BJ (cell line): ENCODE results near the gene BCAS3. TPM values are rescaled to one million over a fixed set of nuclear protein-coding genes. Genes with fewer than 3 reads are reported as not detected.

ENCODE experiments used
- CTCF ChIA-PET: fragments of 350-600 bp; formaldehyde crosslinking; extraction: SDS; loops from one replicate; lab custom pipeline; 2021; ENCODE audit warnings: antibody characterized with exemption, inconsistent platforms; lab: Yijun Ruan, JAX
- POLR2A ChIA-PET: fragments of 300-600 bp; sonication (Branson Sonifier 250); formaldehyde crosslinking; extraction: SDS; loops from one replicate; lab custom pipeline; 2021; ENCODE audit warnings: antibody characterized with exemption; lab: Charles Lee
- DNase-seq: peaks from one replicate; pipeline ENCODE4 v3.0.0-alpha.2; 2011; ENCODE audit warnings: low read depth
- H3K27me3 ChIP-seq: 2 replicates; pipeline ENCODE4 v1.6.0; 2011; ENCODE audit warnings: low read length; ENCODE audit not compliant: control insufficient read depth, insufficient read depth
- H3K36me3 ChIP-seq: 2 replicates; pipeline ENCODE4 v1.5.1; 2011; ENCODE audit warnings: low read length; ENCODE audit not compliant: control insufficient read depth, insufficient read depth
- H3K4me3 ChIP-seq: 2 replicates; pipeline ENCODE4 v1.5.1; 2011; ENCODE audit warnings: low read depth, mild to moderate bottlenecking, control low read depth, low read length
- CTCF ChIP-seq: IDR thresholded peaks from 2 replicates; pipeline ENCODE4 v1.5.1; 2011; ENCODE audit warnings: low read depth, mild to moderate bottlenecking, control low read depth, inconsistent platforms, low read length, moderate library complexity; ENCODE audit not compliant: insufficient read depth
- polyA plus RNA-seq: library from polyadenylated mRNA; depleted of rRNA; stranded (reverse); fragments of >200 nt; gene quantifications from 2 replicates; pipeline ENCODE4 v1.2.3, GENCODE V29; 2011

BCAS3 gene
- polyA plus RNA-seq, 1 experiment, result 19.5 TPM

- POLR2A ChIA-PET, result no interaction called here
- H3K27me3 ChIP-seq, result no peaks in the 10 kb centered on the region
- DNase-seq, result peak; percentile 95
- H3K4me3 ChIP-seq, result no peak overlapping the region
- no peaks in the 10 kb centered on the region for H3K36me3 ChIP-seq
- TF ChIP-seq CTCF, result no peak
- CTCF ChIA-PET, result interaction anchor here (0.7 to 1.5 kb wide), 7 partner anchors 23 to 251 kb away, joined by 3 to 5 read pairs (median 3); no protein-coding TSS in a partner anchor
These were observed 574.6 kb downstream of the BCAS3 start for GRCh38 chr17:61251939-61252865.

GRCh38 chr17:61253362-61253761 lies 575.7 kb downstream of the BCAS3 start:
- no peak overlapping the region for H3K4me3 ChIP-seq
- H3K27me3 ChIP-seq, result no peaks in the 10 kb centered on the region
- H3K36me3 ChIP-seq, result no peaks in the 10 kb centered on the region
- CTCF ChIA-PET, result interaction anchor here (0.8 kb wide), 1 partner anchor 22 kb away, joined by 3 read pairs; no protein-coding TSS in a partner anchor
- DNase-seq, result no peak
- no peak for TF ChIP-seq CTCF
- POLR2A ChIA-PET, result no interaction called here

DNA sequence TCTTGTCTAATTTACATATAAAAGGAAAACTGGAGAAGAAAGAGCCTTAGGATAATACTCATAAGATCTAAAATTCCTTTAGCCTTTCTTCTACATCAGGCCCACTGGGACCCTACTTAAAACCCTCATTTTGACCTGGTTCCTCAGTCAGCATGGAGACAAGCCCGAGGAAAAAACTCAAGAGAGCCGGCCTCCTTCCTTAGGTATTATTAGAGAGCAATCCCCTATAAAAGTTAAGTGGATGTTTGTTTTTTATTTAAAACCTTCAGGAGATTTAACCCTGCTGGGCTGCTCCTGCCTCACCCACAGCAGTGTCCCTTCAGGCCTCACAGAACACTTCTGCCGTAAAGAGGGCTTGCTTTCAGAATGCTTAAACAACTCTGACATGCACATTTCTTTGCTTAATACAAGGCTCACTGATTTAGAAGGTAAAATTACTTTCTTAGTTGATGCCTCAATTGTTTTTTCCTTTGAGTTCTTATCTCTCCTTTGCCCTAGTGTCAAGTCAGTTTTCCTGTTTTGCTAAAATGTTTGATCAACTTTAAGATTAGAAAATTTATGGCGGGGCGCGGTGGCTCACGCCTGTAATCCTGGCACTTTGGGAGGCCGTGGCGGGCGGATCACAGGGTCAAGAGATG lies 576.4 kb downstream of the BCAS3 start:
- CTCF ChIA-PET, result no interaction called here

GRCh38 chr17:61254904-61255303 lies 577.3 kb downstream of the BCAS3 start:
- Histone ChIP-seq H3K27me3 (no peaks in the 10 kb centered on the region), H3K4me3 (no peak overlapping the region), H3K36me3 (no peaks in the 10 kb centered on the region)
- POLR2A ChIA-PET, result no interaction called here
- CTCF ChIA-PET, result no interaction called here
- DNase-seq, result no peak
- TF ChIP-seq CTCF, result no peak

More for the DNA sequence above, 576.4 kb downstream of the BCAS3 start:
- Histone ChIP-seq H3K4me3 (no peak overlapping the region), H3K36me3 (no peaks in the 10 kb centered on the region), H3K27me3 (no peaks in the 10 kb centered on the region)
- DNase-seq, result no peak
- POLR2A ChIA-PET, result no interaction called here
- no peak for TF ChIP-seq CTCF

DNA sequence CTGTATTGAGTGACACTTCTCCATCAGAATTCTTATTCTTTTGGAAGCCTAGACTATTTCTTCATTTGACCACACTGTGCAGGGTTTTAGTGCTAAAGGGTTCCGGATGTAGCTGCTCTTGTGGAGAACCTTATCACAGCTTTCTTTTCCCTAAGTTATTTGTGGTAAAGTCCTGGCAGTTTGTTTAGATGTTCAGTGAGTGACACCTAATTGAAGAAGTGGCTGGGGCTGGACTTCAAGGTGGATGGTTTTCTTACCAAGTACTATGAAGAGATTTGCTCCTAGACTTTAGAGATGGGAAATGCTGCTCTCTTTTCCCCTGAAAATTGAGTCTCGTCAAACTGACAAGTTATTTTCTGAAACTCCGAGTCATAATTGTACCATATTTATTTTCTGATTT lies 578.0 kb downstream of the BCAS3 start:
- TF ChIP-seq CTCF, result no peak
- DNase-seq, result no peak
- Histone ChIP-seq H3K36me3 (no peaks in the 10 kb centered on the region), H3K27me3 (no peaks in the 10 kb centered on the region), H3K4me3 (no peak overlapping the region)
- POLR2A ChIA-PET, result no interaction called here
- CTCF ChIA-PET, result interaction anchor here (0.7 kb wide), 1 partner anchor 110 kb away, joined by 3 read pairs; no protein-coding TSS in a partner anchor
